Naive thymus-derived CD8-positive, alpha-beta T cell (primary cell): ENCODE measurements around the gene CEND1. TPM values are rescaled to one million over a fixed set of nuclear protein-coding genes. Genes with fewer than 3 reads are reported as not detected.

Experiments
- ATAC-seq, 2 donors: fragments of 150-1000 bp; cut with Tn5 transposase in 1 of 2; sonication (Bioruptor Pico), chemical (Tn5 transposase) in 1 of 2; 1 replicate in 1 of 2; 2 replicates in 1 of 2; pipeline ENCODE4 v1.10.0; 2021; ENCODE audit warnings: mild to moderate bottlenecking in 2 of 2, moderate library complexity in 2 of 2
- POLR2A ChIA-PET: fragments of 350-600 bp; sonication (Branson Sonifier 250); formaldehyde crosslinking; loops from one replicate; lab custom pipeline; 2021; ENCODE audit warnings: antibody characterized with exemption; lab: Charles Lee
- DNase-seq, 10 donors: peaks; one replicate each; pipeline versions ENCODE4 v3.0.0 to v3.0.0-alpha.2; 2020 to 2022
- H3K27ac Mint-ChIP-seq, 10 donors: one replicate each; pipeline ENCODE4 v1.8.0; 2020 to 2022; ENCODE audit warnings: mild to moderate bottlenecking in 10 of 10, mixed read lengths in 10 of 10, moderate library complexity in 4 of 10, inconsistent platforms in 1 of 10
- H3K27me3 Mint-ChIP-seq, 5 donors: one replicate each; pipeline ENCODE4 v1.8.0; 2021 to 2022; ENCODE audit warnings: mixed read lengths in 5 of 5
- H3K36me3 Mint-ChIP-seq, 3 donors: one replicate each; pipeline ENCODE4 v1.8.0; 2020 to 2022; ENCODE audit warnings: mixed read lengths in 3 of 3, mild to moderate bottlenecking in 2 of 3, inconsistent platforms in 1 of 3
- H3K4me1 Mint-ChIP-seq, 4 donors: one replicate each; pipeline ENCODE4 v1.8.0; 2021 to 2022; ENCODE audit warnings: mixed read lengths in 4 of 4
- H3K4me3 Mint-ChIP-seq, 10 donors: one replicate each; pipeline ENCODE4 v1.8.0; 2020 to 2022; ENCODE audit warnings: mild to moderate bottlenecking in 10 of 10, mixed read lengths in 10 of 10, moderate library complexity in 6 of 10, inconsistent platforms in 1 of 10
- H3K9me3 Mint-ChIP-seq, 9 donors: one replicate each; pipeline ENCODE4 v1.8.0; 2020 to 2022; ENCODE audit warnings: mixed read lengths in 9 of 9, mild to moderate bottlenecking in 3 of 9, inconsistent platforms in 1 of 9, moderate library complexity in 1 of 9
- polyA plus RNA-seq, 3 donors: library from polyadenylated mRNA; unstranded; fragments of 300-500 nt; fragmentation: Illumina TruSeq; gene quantifications; one replicate each; pipeline ENCODE4 v1.2.3, GENCODE V29; 2021
- total RNA-seq, 8 experiments: library from RNA in 2 of 8; stranded (reverse) in 2 of 8; gene quantifications; one replicate each; pipeline ENCODE4 v1.2.3 and lab custom pipeline; 2021 to 2026

CEND1 gene
- total and polyA plus RNA-seq, 5 experiments from 2014 or later: not detected

- POLR2A ChIA-PET: interaction anchor here (0.8 to 3.0 kb wide), 3 partner anchors 14 to 26 kb away, joined by 3 to 10 read pairs (median 4); no protein-coding TSS in a partner anchor
- DNase-seq (no peak), ATAC-seq (peak; percentile 7 to 17)
- peaks cover 0 to 31% (median 12%) of the 10 kb centered on the region in 3 donors for H3K36me3 Mint-ChIP-seq
- H3K27ac Mint-ChIP-seq: no peak overlapping the region
- H3K27me3 Mint-ChIP-seq: peaks cover 0 to 40% (median 14%) of the 10 kb centered on the region in 5 donors
- H3K9me3 Mint-ChIP-seq: no peaks in the 10 kb centered on the region
- peak overlapping the region; percentile 61 to 81 (median 70) for H3K4me3 Mint-ChIP-seq
- H3K4me1 Mint-ChIP-seq: peaks cover 7 to 52% (median 39%) of the 10 kb centered on the region in 4 donors
Measured at GRCh38 chr11:826836-827145, 36.9 kb upstream of the CEND1 start.

DNA sequence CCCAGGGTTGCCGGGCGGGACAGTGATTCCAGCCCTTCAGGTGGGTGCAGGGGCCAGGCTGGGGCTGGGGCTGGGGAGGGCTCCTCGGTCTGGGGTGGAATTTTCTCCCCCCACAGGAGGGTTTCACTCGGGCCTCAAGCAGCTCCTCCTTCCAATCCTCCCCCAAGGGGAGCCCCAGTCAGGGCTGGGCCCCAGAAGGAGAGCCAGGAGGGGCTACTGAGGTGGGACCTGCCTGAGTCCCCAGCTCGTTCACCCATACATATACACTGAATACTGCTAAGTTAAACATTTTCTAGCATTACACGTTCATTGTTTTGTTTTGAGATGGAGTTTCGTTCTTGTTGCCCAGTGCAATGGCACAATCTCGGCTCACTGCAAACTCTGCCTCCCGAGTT is 36.3 kb upstream of the CEND1 start:
- Mint-ChIP-seq H3K27ac (no peak overlapping the region), H3K36me3 (peaks cover 0 to 34% (median 12%) of the 10 kb centered on the region in 3 donors), H3K4me1 (peaks cover 7 to 51% (median 37%) of the 10 kb centered on the region in 4 donors), H3K27me3 (peaks cover 0 to 40% (median 14%) of the 10 kb centered on the region in 5 donors), H3K9me3 (no peaks in the 10 kb centered on the region), H3K4me3 (peak overlapping the region; percentile 61 to 81 (median 70))
- ATAC-seq (no peak), DNase-seq (no peak)
- POLR2A ChIA-PET: interaction anchor here (0.6 to 3.0 kb wide), 6 partner anchors 15 to 134 kb away, joined by 3 to 10 read pairs (median 4); partner anchors contain the start of gene TSPAN4

- Mint-ChIP-seq H3K36me3 (peaks cover 0 to 34% (median 12%) of the 10 kb centered on the region in 3 donors), H3K27me3 (peaks cover 0 to 40% (median 14%) of the 10 kb centered on the region in 5 donors), H3K4me3 (no peak overlapping the region), H3K27ac (peak overlapping the region in 1 of 10 donors; percentile 28), H3K4me1 (peaks cover 10 to 53% (median 42%) of the 10 kb centered on the region in 4 donors), H3K9me3 (no peaks in the 10 kb centered on the region)
- POLR2A ChIA-PET: interaction anchor here (0.6 to 3.0 kb wide), 7 partner anchors 15 to 133 kb away, joined by 3 to 10 read pairs (median 4); partner anchors contain the start of genes PIDD1 and TSPAN4
- DNase-seq (no peak), ATAC-seq (no peak)
Measured at GRCh38 chr11:825366-826226, 35.7 kb upstream of the CEND1 start.

DNA sequence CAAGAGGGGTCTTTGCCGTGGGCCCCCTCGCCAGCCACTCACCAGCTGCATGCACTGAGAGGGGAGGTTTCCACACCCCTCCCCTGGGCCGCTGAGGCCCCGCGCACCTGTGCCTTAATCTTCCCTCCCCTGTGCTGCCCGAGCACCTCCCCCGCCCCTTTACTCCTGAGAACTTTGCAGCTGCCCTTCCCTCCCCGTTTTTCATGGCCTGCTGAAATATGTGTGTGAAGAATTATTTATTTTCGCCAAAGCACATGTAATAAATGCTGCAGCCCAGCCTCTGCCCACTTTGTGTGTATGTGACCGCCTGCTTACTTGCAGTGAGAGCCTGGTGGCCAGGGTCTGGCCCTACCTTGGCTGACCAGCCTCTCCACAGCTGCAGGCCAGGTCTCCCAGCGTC is 35.1 kb upstream of the CEND1 start:
- H3K27ac Mint-ChIP-seq: peak overlapping the region in 1 of 10 donors; percentile 28
- H3K36me3 Mint-ChIP-seq: peaks cover 0 to 34% (median 12%) of the 10 kb centered on the region in 3 donors
- DNase-seq: no peak
- H3K4me1 Mint-ChIP-seq: peaks cover 10 to 46% (median 44%) of the 10 kb centered on the region in 4 donors
- H3K4me3 Mint-ChIP-seq: no peak overlapping the region
- no peaks in the 10 kb centered on the region for H3K9me3 Mint-ChIP-seq
- POLR2A ChIA-PET: interaction anchor here (1.0 to 3.0 kb wide), 3 partner anchors 16 to 20 kb away, joined by 4 to 10 read pairs (median 5); partner anchors contain the start of genes PIDD1 and RPLP2
- peaks cover 0 to 38% (median 14%) of the 10 kb centered on the region in 5 donors for H3K27me3 Mint-ChIP-seq
- ATAC-seq: no peak

GRCh38 chr11:824292-824880 is 34.5 kb upstream of the CEND1 start:
- no peak for DNase-seq
- Mint-ChIP-seq H3K27ac (no peak overlapping the region), H3K4me1 (peaks cover 7 to 41% (median 40%) of the 10 kb centered on the region in 4 donors), H3K36me3 (peaks cover 0 to 34% (median 12%) of the 10 kb centered on the region in 3 donors), H3K9me3 (no peaks in the 10 kb centered on the region), H3K27me3 (peaks cover 0 to 33% (median 14%) of the 10 kb centered on the region in 5 donors), H3K4me3 (no peak overlapping the region)
- no peak for ATAC-seq
- POLR2A ChIA-PET: interaction anchor here (1.0 to 3.0 kb wide), 3 partner anchors 15 to 20 kb away, joined by 4 to 10 read pairs (median 5); partner anchors contain the start of genes PIDD1 and RPLP2

- POLR2A ChIA-PET: interaction anchor here (0.7 to 6.0 kb wide), 6 partner anchors 9 to 194 kb away, joined by 3 to 127 read pairs (median 6); partner anchors contain the start of genes CD151, CRACR2B and RPLP2
- H3K9me3 Mint-ChIP-seq: no peaks in the 10 kb centered on the region
Measured at GRCh38 chr11:823441-824291, 33.8 kb upstream of the CEND1 start.

DNA sequence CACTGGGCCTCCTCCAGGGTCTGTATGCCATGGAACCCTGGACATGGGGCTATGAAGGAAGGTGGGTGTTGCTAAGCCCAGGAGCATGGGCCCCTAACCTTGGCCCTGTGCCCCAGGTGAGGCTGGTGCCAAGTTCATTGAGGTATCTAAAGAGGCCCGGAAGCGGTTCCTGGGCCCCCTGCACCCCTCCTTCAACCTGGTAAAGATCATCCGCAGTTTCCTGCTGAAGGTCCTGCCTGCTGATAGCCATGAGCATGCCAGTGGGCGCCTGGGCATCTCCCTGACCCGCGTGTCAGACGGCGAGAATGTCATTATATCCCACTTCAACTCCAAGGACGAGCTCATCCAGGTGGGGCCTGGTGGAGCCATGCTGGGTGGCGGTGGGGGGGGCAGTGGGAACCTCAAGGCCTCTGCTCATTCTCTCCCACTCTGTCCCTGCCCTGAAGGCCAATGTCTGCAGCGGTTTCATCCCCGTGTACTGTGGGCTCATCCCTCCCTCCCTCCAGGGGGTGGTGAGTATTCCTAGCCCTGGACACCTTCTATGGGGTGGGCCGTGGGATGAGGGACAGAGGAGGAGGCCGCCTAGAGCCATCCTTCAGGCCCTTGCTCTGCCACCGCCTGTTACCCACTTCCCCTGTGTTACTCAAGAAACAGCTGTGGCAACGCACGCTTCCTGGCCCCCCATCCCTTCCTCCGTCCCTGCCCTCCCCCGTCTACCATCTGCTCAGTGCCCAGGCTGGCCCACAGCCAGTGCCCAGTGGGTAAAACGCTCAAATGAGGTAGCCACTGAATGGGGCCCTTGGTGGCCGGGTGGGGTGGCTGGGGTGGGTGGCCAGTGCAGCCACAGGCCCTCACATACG is 31.9 kb upstream of the CEND1 start:
- Mint-ChIP-seq H3K4me1 (peaks cover 4 to 28% (median 23%) of the 10 kb centered on the region in 4 donors), H3K27me3 (peaks cover 0 to 14% (median 0%) of the 10 kb centered on the region in 5 donors), H3K27ac (peak overlapping the region in 3 of 10 donors; percentile 4 to 43 (median 14)), H3K36me3 (peaks cover 0 to 34% (median 12%) of the 10 kb centered on the region in 3 donors), H3K9me3 (no peaks in the 10 kb centered on the region), H3K4me3 (peak overlapping the region in 9 of 10 donors; percentile 44 to 92 (median 87))
- no peak for DNase-seq
- no peak for ATAC-seq
- POLR2A ChIA-PET: interaction anchor here (1.5 to 6.0 kb wide), 6 partner anchors 11 to 21 kb away, joined by 8 to 127 read pairs (median 74); partner anchors contain the start of genes CD151, CRACR2B, PIDD1 and POLR2L

More at GRCh38 chr11:823441-824291, 33.8 kb upstream of the CEND1 start:
- Mint-ChIP-seq H3K4me3 (no peak overlapping the region), H3K27me3 (peaks cover 0 to 26% (median 11%) of the 10 kb centered on the region in 5 donors), H3K27ac (peak overlapping the region in 1 of 10 donors; percentile 62), H3K36me3 (peaks cover 0 to 34% (median 12%) of the 10 kb centered on the region in 3 donors), H3K4me1 (peaks cover 7 to 36% (median 34%) of the 10 kb centered on the region in 4 donors)
- DNase-seq: no peak
- no peak for ATAC-seq

DNA sequence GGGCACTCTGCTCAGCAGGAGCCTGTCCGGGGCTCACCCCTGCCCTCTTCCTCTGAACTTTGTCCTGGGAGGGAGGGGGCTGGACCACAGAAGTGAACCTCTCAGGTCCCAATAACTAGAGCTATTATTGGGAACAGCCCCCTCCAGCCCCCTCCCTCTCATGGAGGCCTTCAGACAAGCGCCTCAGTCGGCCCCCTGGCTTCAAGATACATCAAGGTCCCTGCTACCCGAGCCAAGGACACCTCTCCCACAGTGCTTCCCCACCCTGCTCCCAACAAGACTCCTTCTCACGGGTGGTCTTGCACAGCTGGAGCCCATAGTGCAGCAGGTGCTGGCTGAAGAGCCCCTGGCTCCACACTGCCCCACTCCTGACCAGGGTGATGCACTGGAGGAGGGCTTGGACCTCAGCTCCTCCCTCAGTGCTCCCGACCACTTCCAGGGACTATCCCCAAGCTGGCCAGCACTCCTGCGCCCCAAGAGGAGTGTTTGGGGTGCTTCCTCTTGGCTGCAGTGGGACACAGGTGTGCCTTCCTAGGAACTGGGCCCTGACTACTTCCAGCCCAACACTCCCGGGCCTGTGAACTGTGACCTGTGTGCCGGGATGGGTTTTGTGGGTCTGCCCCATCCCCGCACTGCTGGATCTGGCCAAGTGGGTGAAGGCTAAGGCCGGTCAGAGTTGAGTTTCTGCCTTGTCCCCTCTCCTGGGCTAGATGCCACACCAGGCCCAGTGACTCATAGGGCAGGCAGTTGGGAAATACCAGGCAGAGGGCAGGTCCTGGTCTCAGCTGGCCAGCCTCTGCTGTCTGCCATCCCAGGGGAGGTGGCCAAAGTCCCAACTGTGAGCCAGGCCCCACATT is 31.0 kb upstream of the CEND1 start:
- Mint-ChIP-seq H3K4me1 (peaks cover 4 to 23% (median 20%) of the 10 kb centered on the region in 4 donors), H3K27me3 (peaks cover 0 to 9% (median 0%) of the 10 kb centered on the region in 5 donors), H3K9me3 (no peaks in the 10 kb centered on the region), H3K27ac (peak overlapping the region in 7 of 10 donors; percentile 62 to 92 (median 77)), H3K4me3 (peak overlapping the region; percentile 79 to 92 (median 88)), H3K36me3 (peaks cover 0 to 34% (median 12%) of the 10 kb centered on the region in 3 donors)
- POLR2A ChIA-PET: interaction anchor here (1.0 to 6.0 kb wide), 11 partner anchors 10 to 125 kb away, joined by 3 to 127 read pairs (median 24); partner anchors contain the start of genes CD151, CHID1, CRACR2B and GATD1
- ATAC-seq (no peak), DNase-seq (no peak)

GRCh38 chr11:819943-820649 is 30.2 kb upstream of the CEND1 start:
- POLR2A ChIA-PET: interaction anchor here (0.6 to 6.0 kb wide), 17 partner anchors 9 to 613 kb away, joined by 3 to 127 read pairs (median 9); partner anchors contain the start of genes BET1L, CD151, CHID1 and CRACR2B
- Mint-ChIP-seq H3K4me1 (peaks cover 4 to 22% (median 20%) of the 10 kb centered on the region in 4 donors), H3K27me3 (peaks cover 0 to 5% (median 0%) of the 10 kb centered on the region in 5 donors), H3K27ac (peak overlapping the region; percentile 57 to 95 (median 89)), H3K36me3 (peaks cover 0 to 28% (median 10%) of the 10 kb centered on the region in 3 donors), H3K9me3 (no peaks in the 10 kb centered on the region), H3K4me3 (peak overlapping the region; percentile 79 to 92 (median 88))
- ATAC-seq: peak; percentile 79 to 81
- peak; percentile 92 to 97 (median 96) for DNase-seq
